GM08714 (cell line): ENCODE results near the gene SESTD1.
"Not testable (repeated sequence)": the region's sequence is repeated elsewhere in the genome, so short reads cannot be mapped to it uniquely, and the experiment has no call there.

Source experiments
- H3K4me3 ChIP-seq: fragments of 200-500 bp; sonication (Bioruptor generic); 2 replicates; pipeline ENCODE4 v1.5.1; 2014; ENCODE audit warnings: mild to moderate bottlenecking, low read length, inconsistent platforms
- ZNF274 ChIP-seq: IDR thresholded peaks from 2 replicates; pipeline ENCODE4 v1.6.1; 2012; ENCODE audit warnings: mild to moderate bottlenecking, low read depth, low read length

The SESTD1 gene

DNA sequence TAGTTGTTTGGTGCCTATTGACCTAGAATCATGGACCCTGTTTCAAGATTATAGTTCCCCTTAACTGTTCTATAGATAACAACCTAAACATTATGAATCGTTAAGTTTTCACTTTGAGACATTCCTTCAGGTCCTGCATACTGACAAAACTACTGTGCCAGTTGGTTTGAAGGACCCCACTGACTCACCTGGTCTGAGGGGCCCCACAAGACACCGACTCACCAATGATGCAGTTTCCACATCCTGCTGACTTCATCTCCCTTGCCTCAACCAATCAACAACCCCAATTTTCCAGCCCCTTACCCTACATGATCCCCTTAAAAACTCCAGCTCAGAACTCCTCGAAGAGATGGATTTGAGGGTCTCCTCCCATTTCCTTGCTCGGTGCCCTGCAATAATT, 125.1 kb downstream of the SESTD1 start:
- no peak overlapping the region for H3K4me3 ChIP-seq
- TF ChIP-seq ZNF274: no peak

DNA sequence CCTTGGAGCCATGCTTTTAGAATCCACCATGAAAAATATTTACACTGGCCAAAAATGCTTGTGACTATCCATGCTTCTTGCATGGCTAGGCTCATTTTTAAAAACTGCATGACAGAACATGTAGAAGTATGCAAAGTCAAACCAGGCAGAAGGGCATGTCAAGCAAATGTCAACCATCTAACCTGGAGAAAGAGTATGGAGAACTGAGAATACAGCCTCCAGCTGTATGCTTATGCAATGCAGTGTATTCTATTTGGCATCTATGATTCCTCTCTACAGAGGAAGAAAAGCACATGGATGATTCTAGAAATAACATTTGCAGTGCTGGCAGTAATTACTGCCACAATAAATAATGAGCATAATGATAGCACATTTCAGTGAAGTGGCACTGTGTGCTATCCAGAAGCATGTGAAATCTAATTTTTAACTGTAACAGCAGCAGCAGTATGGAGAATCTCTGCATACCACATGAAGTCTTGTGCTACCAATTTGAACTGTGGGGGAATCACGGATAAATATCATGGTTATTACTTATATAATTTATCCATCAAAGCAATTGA, 127.4 kb downstream of the SESTD1 start:
- H3K4me3 ChIP-seq: no peak overlapping the region
- TF ChIP-seq ZNF274: no peak

DNA sequence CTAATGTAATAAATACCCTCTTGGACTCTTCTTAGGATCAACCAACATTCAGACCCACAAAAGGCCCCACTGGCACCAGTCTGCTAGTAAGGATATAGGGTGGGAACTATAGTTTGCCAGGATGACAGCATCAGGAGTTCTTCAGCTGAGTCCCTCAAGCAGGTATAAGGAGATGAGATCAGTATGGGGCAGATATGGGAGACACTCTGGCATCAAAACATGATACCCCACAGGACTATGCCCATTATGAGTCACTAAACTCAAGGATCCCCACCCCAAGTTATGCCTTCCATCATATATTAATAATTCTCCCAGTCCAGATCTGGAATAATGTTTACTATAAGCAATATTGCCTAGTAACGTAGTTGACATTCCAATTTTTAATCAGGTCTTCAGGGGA, 131.6 kb downstream of the SESTD1 start:
- TF ChIP-seq ZNF274: no peak
- no peak overlapping the region for H3K4me3 ChIP-seq

DNA sequence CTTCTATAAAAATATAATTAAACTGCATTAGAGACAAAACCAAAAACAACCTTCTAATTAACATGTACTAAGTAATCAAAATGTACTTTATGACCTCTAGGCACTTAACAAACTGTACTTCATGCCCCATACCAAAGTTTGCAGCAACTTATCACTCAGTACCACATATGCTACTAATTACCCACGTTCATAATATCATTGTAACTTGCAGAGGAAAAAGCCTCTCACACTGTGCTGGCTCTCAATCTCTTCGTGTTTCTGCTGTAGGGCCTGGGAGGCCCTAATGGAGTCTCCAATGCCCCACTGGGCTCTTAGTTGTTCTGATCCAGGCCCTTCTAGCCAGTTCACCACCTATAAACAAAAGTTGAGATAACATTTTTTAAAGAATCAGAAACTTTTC, 132.6 kb downstream of the SESTD1 start:
- no peak for TF ChIP-seq ZNF274
- H3K4me3 ChIP-seq: no peak overlapping the region

DNA sequence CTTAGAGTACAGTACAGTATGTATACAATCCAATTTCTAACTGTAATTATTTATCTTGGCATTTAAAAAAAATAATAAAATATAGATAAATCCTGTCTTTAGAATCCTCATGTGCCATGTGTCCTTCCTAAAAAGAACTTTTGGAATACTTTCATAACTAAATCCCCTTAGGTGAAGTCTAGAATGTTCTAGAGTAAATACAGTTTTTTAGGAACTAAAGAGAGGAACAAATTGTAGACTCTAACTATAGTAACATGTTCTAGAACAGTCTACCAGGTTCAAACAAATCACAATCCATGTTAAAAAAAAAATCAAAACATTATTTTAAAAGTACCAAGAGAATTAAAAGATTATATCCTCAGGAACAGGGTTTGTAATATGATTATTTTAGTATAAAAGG, 134.1 kb downstream of the SESTD1 start:
- TF ChIP-seq ZNF274: no peak
- H3K4me3 ChIP-seq: no peak overlapping the region

DNA sequence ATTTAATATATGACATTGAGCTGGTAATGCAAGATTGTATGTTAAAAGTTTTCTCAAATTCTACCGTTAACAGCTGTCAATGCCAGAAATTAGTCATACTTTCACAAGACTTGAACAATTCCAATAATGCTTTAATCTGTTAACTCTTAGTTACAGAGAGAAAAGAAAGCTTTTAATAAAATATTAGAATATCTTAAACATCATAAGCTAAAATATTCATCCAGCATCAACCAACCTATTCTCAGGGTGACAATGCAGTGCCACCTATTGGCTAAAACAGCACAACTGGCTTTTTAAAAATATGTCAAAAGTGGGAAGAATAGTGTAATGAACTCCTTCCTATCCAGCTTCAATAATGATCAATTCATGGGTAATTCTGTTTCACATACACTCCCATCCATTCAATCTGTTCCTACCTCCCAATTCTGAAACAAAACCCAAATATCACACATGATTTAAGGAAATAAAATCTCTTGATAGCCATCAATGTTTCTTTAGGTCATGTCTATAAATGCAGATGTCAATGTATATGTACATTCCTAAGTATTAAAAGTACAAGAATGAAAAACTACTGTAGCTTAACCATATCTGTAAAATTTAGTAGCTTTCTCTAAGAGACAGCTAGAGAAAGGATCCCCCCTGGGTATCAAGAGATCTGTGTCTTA, 134.9 kb downstream of the SESTD1 start:
- H3K4me3 ChIP-seq: no peak overlapping the region
- no peak for TF ChIP-seq ZNF274

DNA sequence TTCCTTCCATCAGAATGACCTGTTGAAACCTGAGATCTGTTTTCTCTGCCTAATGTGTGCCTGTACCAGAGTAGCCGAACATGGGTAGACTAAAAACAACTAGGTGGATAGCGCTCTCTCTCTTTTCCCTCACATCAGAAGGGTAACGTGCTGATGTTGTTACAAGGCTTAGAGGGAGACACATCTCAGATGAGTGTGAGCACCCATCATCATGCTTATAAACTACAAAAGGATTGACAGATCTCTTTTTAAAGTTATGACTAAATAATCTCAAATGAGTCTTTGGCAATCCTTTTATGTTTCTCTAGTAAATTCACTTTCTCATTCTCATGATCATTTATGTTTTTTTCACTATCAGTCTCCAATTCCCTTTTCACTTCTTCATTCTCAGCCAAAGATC, 139.2 kb downstream of the SESTD1 start:
- no peak overlapping the region for H3K4me3 ChIP-seq
- TF ChIP-seq ZNF274: no peak

DNA sequence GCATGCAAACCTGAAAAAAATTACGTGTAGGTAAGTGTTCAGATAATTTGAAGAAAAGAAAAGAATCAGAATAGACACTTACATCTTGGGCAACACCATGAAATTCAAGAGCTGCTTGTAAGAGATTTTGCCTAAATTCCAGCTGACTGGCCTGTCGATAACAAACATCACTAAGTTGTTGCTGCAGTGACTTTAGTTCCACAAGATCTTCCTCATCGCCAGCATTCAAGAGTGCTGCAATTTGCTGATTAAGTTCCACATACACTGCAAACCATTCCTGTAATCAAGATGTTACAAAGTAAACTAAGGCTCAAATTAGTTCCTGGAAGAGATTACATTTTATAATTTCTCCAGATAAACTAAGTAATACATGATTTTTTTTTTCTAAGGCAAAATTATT, 140.3 kb downstream of the SESTD1 start:
- H3K4me3 ChIP-seq: no peak overlapping the region
- TF ChIP-seq ZNF274: no peak

DNA sequence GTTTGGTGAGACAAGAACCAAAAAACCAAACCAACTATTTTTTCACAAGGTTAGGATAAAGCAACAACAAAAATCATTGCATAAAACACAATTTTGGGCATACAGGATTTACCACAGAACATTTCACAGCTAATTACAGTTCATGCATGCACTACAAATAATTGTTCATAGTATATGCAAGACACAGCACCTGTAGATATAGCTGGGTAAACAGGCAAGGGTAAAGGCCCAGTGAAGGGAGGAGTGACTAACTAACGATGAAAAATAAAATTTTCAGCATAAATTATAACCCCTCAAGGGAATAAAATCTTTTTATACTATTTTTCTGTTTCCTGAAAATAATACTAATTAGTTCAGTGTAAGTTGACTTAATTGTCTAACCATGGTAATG, 141.4 kb downstream of the SESTD1 start:
- no peak overlapping the region for H3K4me3 ChIP-seq
- TF ChIP-seq ZNF274: no peak

DNA sequence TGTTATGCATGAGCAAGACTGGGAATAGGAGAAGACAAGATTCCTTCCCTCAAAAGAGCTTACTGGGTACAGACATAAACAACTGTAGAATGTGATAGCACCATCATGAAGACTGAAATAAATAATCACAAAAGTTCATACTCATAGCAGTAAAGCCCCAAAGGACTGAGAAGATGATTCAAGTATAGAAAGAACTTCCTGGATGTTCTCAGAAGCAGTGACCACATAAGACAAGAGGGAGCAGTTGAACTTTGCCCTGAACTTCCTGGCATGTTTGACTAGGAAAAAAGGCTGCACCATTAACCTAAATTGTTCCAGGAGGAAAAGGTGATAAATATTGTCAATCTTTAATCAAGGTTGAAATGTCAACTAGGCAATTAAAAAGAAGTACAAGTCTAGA, 156.9 kb downstream of the SESTD1 start:
- no peak overlapping the region for H3K4me3 ChIP-seq
- no peak for TF ChIP-seq ZNF274

DNA sequence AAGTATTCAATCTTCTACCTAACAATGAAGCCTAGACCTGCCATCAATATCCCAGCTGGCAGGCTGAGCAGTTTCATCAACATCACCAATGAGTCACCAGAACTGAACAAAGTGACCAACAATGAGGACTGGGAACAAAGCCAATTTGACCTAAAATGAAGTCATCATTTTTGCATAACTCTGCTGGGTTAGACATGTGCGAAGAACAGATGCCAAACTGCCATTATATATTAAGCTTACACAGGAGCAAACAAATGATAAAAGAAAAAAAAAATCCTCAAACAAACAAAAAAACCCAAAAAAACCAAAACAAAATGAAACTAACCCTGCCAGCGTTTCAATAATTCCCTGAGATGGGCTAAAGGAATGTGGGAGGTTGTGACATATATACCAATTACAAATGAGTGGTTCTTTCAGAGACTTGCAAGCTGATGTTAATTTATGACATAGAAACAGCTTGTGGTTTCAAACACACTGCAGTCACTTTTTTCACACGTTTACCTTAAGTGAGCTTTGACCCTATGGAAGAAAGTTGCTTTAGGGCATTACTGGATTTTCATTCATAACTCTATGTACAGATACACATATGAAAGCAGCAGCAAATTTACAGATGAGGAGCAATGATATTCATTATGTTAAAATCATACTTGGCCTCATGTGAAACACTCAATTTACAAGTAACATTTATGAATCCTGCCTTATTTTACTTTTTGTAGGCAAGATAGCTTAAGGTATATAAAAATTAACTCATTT, 157.8 kb downstream of the SESTD1 start:
- no peak overlapping the region for H3K4me3 ChIP-seq
- TF ChIP-seq ZNF274: no peak

DNA sequence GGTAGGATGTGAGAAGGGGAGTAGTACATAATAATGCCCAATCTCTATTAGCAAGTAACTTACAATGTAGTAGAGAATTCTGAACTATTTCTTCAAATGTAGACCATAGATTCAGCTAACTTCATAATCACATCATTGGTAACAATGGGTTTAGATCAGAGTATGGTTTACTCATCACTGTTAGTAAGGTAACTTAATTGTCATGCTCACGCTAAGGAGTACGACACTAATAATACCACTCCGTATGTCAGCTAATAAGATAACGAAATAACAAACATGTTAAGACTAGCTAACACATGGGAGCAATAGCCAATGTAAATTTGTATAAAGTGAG, 158.3 kb downstream of the SESTD1 start:
- TF ChIP-seq ZNF274: no peak

DNA sequence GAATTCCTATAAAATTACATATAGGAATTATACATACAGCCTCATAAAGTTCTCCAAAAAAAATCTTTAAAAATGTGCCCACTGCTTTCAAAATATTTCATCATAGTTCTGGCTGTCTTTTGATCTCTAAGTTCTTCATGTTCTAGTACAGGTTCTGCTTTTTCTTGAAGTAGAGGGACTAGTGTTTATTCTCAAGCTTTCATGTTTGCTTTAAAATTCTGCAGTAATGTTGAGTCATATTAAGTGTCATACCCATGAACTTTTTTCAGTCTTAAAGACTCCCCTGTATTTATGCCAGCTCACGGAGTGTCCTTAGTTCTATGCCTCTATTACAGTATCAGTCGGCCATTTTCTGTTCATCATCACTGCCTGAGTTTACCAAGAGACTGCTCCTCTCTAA, 159.9 kb downstream of the SESTD1 start:
- no peak overlapping the region for H3K4me3 ChIP-seq
- TF ChIP-seq ZNF274: no peak

More for the DNA sequence above, 158.3 kb downstream of the SESTD1 start:
- no peak overlapping the region for H3K4me3 ChIP-seq

DNA sequence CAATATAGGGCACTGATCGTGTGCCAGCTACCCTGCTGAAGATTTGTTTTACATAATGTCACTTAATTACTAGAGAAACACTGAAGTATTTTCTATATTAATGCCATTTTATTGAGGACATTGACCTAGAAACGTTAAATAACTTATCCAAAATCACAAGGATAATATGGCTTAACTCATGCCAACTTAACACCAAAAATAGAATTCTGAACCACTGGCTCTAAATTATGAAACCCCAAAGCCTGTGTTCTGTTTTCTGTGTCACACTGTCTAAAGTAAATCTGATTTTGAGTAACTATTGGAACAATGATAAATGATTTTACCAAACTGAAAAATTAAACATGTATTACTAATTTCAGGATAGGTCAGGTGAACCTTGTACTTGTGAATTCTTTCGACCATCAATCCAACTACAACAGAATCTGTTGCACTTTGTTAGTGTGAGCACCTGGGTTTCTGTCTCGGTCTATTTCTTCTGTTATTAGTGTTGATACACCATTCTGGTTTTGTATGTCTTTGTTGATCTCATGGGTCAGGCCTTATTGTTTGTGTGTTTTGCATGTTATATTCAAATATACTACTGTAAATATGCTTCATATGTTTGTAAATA, 166.4 kb downstream of the SESTD1 start:
- H3K4me3 ChIP-seq: no peak overlapping the region
- TF ChIP-seq ZNF274: no peak

DNA sequence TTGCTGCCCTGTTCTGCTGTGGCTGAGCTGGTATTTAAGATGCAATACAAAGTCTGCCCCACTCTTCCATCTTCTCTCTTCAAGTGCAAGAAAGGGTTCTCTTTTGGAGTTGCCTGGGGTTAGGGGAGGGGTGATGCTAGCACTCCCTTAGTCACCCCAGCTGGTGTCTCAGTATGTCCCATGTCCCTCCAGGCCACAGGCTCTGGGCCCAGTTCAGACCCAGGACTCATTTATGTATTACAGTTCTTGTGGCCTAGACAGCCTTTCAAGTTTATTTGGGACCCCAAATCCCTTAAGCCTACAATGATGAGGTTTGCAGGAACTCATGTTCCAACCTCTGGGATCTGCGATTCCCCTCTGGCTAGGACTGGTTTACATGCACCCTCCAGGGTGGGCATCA, 167.5 kb downstream of the SESTD1 start:
- no peak for TF ChIP-seq ZNF274
- no peak overlapping the region for H3K4me3 ChIP-seq

DNA sequence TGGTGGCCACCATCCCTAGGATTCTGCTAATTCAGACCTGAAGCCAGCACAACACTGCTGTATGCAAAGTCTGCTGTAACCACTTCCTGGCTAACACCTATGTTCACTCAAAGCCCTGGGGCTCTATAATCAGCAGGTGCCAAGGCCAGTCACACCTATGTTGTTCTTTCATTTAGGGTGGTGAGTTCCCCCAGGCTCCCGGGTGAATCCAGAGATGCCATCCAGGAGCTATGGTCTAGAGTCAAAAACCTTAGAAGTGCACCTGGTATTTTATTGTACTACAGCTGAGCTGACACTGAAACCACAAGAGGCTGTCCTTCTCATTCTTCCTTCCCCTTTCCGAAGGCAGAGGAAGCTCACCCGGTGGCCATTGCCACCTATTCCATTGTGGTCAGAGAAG, 168.5 kb downstream of the SESTD1 start:
- TF ChIP-seq ZNF274: no peak
- H3K4me3 ChIP-seq: no peak overlapping the region; the same call in 1 of the 2 replicates

DNA sequence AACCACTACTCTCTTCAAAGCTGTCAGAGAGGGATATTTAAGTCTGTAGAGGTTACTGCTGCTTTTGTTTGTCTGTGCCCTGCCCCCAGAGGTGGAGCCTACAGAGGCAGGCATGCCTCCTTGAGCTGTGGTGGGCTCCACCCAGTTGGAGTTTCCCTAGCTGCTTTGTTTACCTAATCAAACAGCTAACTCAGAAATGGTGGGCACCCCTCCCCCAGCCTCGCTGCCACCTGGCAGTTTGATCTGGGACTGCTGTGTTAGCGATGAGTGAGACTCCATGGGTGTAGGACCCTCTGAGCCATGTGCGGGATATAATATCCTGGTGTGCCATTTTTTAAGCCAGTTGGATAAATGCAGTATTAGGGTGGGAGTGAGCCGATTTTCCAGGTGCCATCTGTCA, 171.7 kb downstream of the SESTD1 start:
- H3K4me3 ChIP-seq: not testable (repeated sequence)
